K562 (cell line): Measurements from ENCODE around the gene AGO3. TPM values are rescaled to one million over a fixed set of nuclear protein-coding genes. Genes with fewer than 3 reads are reported as not detected.

ENCODE experiments used
- CEBPB ChIP-seq: fragments of 450-650 bp; IDR thresholded peaks from 2 replicates; pipeline ENCODE4 v1.6.1; 2016; ENCODE audit warnings: missing genetic modification characterization, missing compliant biosample characterization
- CHD1 ChIP-seq: fragments of 200-600 bp; sonication (generic); IDR thresholded peaks from one replicate; pipeline ENCODE4 v1.6.1; 2012; ENCODE audit warnings: mild to moderate bottlenecking, moderate library complexity, low read length, inconsistent platforms
- CUX1 ChIP-seq: fragments of 200-800 bp; sonication (Bioruptor generic); IDR thresholded peaks from 2 replicates; pipeline ENCODE4 v1.6.1; 2016; ENCODE audit warnings: missing genetic modification characterization, missing compliant biosample characterization
- ETS2 ChIP-seq: IDR thresholded peaks from 2 replicates; pipeline ENCODE4 v1.6.1; 2016; ENCODE audit warnings: borderline replicate concordance, missing genetic modification characterization, mild to moderate bottlenecking, moderate library complexity, missing compliant biosample characterization; ENCODE audit not compliant: poor library complexity, severe bottlenecking
- HDAC1 ChIP-seq, 2 experiments: fragments of 450-650 bp; IDR thresholded peaks; 2 replicates each; pipeline ENCODE4 v1.6.1; 2016 to 2017; ENCODE audit warnings: inconsistent platforms in 1 of 2, mild to moderate bottlenecking in 1 of 2, moderate library complexity in 1 of 2
- HMBOX1 ChIP-seq: sonication (generic); IDR thresholded peaks from 2 replicates; pipeline ENCODE4 v1.6.1; 2016
- MBD2 ChIP-seq: sonication (generic); IDR thresholded peaks from 2 replicates; pipeline ENCODE4 v1.6.1; 2016; ENCODE audit warnings: low read depth, borderline replicate concordance
- MYC ChIP-seq, 2 experiments: fragments of 250-450 bp in 1 of 2; sonication (Bioruptor Pico) in 1 of 2; IDR thresholded peaks; 2 replicates each; pipeline versions ENCODE4 v1.5.1 to v1.6.1; 2012 to 2021; ENCODE audit warnings: low read depth in 2 of 2, borderline replicate concordance in 1 of 2, improper control_type of control experiment in 1 of 2, low read length in 1 of 2, mild to moderate bottlenecking in 1 of 2, moderate library complexity in 1 of 2
- NFXL1 ChIP-seq: fragments of 450-650 bp; formaldehyde crosslinking; IDR thresholded peaks from 2 replicates; pipeline ENCODE4 v1.4.0; 2021; ENCODE audit warnings: mild to moderate bottlenecking
- PRDM10 ChIP-seq: fragments of 450-650 bp; IDR thresholded peaks from 2 replicates; pipeline ENCODE4 v1.6.1; 2018; ENCODE audit not compliant: partially characterized antibody
- TAL1 ChIP-seq: fragments of 450-650 bp; IDR thresholded peaks from 2 replicates; pipeline ENCODE4 v1.6.1; 2016; ENCODE audit warnings: mild to moderate bottlenecking
- TEAD4 ChIP-seq, 2 experiments: sonication (generic) in 1 of 2; formaldehyde crosslinking in 1 of 2; IDR thresholded peaks; 2 replicates each; pipeline versions ENCODE4 v1.6.1 to v1.8.0; 2012 to 2022; ENCODE audit warnings: borderline replicate concordance in 1 of 2, inconsistent platforms in 1 of 2, low read length in 1 of 2, mild to moderate bottlenecking in 1 of 2, missing genetic modification reagents in 1 of 2
- TRIM28 ChIP-seq: fragments of 450-650 bp; IDR thresholded peaks from 2 replicates; pipeline ENCODE4 v1.6.1; 2017
- ZNF146 ChIP-seq: IDR thresholded peaks from one replicate; pipeline ENCODE4 v1.6.1; 2018; ENCODE audit warnings: missing compliant biosample characterization; ENCODE audit not compliant: unreplicated experiment
- ZNF277 ChIP-seq: fragments of 250-450 bp; sonication (Bioruptor Pico); IDR thresholded peaks from 2 replicates; pipeline ENCODE4 v1.8.0; 2022; ENCODE audit warnings: inconsistent platforms, mild to moderate bottlenecking, moderate library complexity, borderline replicate concordance
- ZNF766 ChIP-seq: fragments of 200-800 bp; sonication (Bioruptor generic); conservative IDR thresholded peaks from 2 replicates; pipeline ENCODE4 v1.6.1; 2016; ENCODE audit warnings: missing genetic modification characterization, missing compliant biosample characterization
- polyA plus RNA-seq, 8 experiments: library from polyadenylated mRNA; depleted of rRNA in 4 of 8; stranded (reverse) in 5 of 8; unstranded in 3 of 8; fragments of >200 nt; fragmentation: Nextera tagmentation in 2 of 8; fragmentation: Illumina TruSeq in 1 of 8; extraction: Ambion mirVana in 2 of 8; extraction: Trizol in 1 of 8; gene quantifications; 2 replicates each; pipeline versions ENCODE4 v1.2.1 to v1.2.3, GENCODE V29; 2011 to 2014; ENCODE audit warnings: inconsistent platforms in 1 of 8, missing spikeins in 1 of 8
- total RNA-seq, 7 experiments: library from RNA; depleted of rRNA in 6 of 7; stranded (reverse); fragments of >200 nt in 6 of 7; fragmentation: Illumina TruSeq in 2 of 7; extraction: Trizol in 2 of 7; gene quantifications; 2 replicates each; pipeline versions ENCODE4 v1.2.1 to v1.2.3, GENCODE V29; 2011 to 2021; ENCODE audit warnings: low replicate concordance in 1 of 7

Gene AGO3
- total and polyA plus RNA-seq, 9 of the 15 experiments (the other 6 are each of a cell fraction or from before 2014, with no cell fraction given), result 4.5 to 41.5 (median 22.7) TPM

GRCh38 chr1:35894183-35894582 lies 36.7 kb upstream of the AGO3 start (continued):
- TF ChIP-seq CHD1 (no peak), TAL1 (peak; percentile 24; the same call in 1 of the 2 replicates), NFXL1 (CRISPR knock-in tag) (no peak), MBD2 (no peak), MYC (IDR thresholded peaks at IDR 0.05; ENCODE audit: low read depth, low read length) (0 out of 2 replicates have a peak, but pooled peaks have one; percentile 21), MYC (CRISPR knock-in tag; IDR thresholded peaks at IDR 0.05; ENCODE audit: borderline replicate concordance, low read depth) (no peak), ZNF277 (CRISPR knock-in tag) (no peak), ZNF766 (0 out of 2 replicates have a peak, but pooled peaks have one; percentile 40), CUX1 (CRISPR knock-in tag) (no peak), TEAD4 (IDR thresholded peaks at IDR 0.05; ENCODE audit: low read length) (0 out of 2 replicates have a peak, but pooled peaks have one; percentile 20), TEAD4 (CRISPR knock-in tag; IDR thresholded peaks at IDR 0.05; ENCODE audit: borderline replicate concordance) (no peak), TRIM28 (no peak), ZNF146 (CRISPR knock-in tag) (no peak), ETS2 (tag) (no peak), PRDM10 (no peak), CEBPB (no peak), HDAC1 (IDR thresholded peaks at IDR 0.05) (peak in 1 of 2 experiments; percentile 79; a peak in 2 of 4 replicates), HMBOX1 (0 out of 2 replicates have a peak, but pooled peaks have one; percentile 14)
